NCI-H187 (cell line): ENCODE results near the gene TMEM54.

Experiments
- DNase-seq, 2 experiments: peaks; one replicate each; lab custom pipeline; 2025; lab: John Stamatoyannopoulos, UW

Gene TMEM54

DNA sequence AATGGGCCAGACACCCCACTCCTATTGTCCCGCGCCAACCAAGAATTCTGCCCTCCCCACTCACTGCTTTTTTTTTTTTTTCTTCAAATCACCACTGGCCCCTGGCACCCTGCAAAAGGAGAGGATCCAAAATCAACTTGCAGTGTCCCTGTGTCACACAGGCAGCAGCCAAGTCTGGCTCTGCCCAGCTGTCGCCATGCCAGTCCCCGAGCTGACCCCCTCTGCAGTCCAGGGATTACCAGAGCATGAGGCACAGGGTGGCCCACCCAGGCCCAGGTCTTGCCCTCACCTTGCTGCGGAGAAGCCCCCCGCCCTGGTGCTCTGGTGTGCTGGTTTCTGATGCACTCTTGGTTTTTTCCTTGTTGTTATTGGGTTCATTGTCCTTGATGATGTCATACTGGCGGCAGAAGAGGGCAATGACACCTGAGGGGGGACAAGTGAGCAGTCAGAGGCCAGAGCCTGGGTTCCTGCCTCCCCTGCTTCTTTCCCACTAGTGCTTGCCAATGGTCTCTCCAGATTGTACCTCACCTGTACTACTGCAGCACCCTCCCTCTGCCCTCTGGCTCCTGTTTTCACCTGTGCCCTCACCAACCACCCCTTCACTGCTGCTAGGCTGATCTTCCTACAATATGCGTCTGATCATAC lies 36.7 kb downstream of the TMEM54 start:
- DNase-seq, result no peak

DNA sequence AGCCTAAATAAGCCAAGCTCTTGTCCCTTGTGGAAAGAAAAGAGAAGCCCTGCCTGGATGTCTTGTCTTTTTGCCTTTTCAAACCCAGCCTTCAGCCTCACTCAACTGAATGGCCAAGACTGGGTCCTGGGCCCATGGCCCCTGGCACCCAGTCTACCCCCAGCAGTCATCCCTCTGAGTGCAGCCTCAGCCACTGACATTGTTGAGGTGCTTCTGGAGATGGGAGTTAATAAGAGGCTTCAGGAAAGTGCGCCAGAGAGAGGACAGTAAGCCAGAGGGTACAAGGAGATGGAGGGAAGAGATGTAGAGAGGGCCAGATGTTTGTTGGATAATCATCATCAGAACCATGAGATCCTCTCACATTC lies 37.3 kb downstream of the TMEM54 start:
- DNase-seq, result no peak

DNA sequence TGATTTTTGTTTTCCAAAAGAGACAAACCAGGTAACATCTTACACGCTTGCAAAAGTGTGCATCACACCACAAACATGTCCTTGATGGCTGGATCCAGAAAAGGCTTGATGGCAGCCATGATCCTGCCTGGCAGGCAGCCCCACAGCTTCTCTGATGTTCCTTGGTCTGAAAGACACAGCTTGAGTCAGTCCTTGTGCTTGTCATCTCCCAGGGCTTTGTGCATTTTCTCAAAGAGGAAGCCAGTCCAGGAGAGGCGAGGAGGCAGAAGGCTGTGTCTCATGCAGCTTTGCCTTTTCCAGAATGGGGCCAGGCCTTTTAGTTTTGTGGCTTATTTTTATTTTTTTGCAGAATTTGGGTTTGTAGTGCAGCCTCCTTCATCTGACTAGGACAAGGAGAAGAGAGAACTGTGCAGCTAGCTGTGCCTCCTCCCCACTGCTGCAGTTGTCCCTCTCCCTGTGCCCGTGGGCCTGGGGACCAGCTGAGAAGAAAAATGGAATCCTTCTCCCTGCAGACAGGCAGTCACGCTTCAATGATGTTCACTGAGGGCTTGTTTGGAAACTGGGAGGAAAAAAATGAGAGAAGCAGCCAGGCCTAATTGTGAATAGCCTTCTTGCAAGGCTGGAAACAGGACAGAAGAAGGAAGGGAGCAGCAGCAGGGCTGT lies 37.8 kb downstream of the TMEM54 start:
- no peak for DNase-seq

DNA sequence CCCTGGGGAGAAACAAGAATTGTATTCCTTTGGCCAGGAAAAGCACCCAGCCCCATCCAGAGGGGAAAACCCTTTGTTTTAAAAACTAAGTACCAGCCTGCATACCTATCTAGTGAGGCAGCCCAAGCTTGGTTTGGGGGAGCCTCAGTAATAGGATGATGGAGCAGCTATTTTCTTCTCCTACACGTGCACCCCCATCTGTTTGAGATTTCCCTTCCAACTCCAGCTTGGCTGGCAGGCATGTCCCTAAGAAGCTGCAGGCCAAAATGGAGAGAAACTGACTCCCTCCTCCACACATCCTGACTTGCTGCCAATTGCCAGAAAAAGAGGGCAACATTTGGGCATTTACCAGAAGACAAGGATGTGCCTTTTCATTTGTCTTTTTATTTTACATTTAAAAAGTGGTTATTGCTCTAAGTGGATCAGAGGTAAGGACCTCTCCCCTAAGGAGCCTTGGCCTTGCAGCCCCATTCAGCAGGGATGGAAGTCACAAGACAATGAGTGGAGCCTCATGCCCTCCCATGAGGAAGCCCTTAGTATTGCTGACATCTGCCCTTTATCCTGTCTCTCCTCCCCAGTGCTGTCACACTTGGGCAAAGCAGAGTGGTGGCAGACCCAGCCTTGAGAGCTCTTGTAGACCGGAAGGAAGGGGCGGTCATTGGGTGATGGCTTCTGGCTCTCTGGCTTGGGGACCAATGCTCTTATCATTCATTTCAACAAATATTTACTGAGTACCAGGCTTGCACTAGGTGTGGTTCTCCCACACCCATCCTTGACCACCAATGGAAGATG lies 39.1 kb downstream of the TMEM54 start:
- DNase-seq, result no peak

DNA sequence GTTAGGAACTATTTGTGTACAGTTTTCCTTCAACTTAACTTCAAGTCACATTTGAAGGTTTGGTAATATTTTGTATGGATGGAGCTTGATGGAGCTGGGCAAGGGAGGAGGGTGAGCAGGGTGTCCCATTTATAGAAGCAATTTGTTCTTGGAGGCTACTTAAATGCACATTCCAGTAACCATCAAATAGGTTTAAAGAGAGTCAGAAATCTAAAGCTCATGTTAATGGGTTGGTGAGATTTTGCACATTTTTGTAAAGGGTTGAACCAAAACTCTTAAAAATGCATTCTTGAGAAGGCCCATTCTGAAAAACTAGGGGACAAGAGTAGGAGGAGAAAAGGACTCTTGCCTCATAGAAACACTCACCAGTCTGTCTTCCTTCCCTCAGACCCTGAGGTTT lies 40.6 kb downstream of the TMEM54 start:
- no peak for DNase-seq

DNA sequence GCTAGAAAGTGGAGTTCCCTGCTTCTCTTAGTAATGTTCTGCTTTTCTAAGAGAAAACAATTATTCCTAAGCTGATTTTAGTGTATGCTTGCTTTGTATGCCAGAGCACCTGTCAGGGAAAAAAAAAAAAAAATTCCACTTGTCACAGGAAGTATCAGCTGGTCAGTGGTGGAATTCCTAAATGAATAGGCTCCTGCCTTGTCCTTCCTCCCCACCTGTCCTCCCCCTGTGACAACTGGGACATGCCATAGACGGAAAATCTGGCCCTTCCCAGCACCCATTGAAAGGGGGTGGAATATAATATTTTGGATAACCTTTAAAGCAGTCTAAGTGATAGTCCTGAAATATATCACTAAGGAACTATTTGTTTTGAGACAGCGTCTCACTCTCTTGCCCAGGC lies 41.3 kb downstream of the TMEM54 start:
- DNase-seq, result no peak

DNA sequence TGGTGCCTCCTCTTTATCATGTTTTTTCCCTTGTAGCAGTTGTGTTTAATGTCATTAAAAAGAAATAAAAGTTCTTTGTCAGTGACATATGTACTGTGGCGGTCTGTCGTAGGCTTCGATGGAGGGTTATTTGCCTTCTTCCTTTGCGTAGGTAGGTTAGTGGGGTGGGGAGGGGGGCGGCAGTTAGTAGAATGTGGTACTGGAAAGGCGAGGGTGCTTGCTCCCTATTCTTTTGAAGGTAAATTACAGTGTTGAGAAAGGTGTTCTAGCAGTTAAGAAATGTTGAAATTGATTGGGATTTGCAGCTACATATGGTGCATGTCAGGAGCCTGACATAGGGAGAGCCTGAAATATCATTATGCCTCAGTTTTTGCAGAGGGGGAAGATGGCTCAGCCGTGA lies 42.4 kb downstream of the TMEM54 start:
- no peak for DNase-seq

DNA sequence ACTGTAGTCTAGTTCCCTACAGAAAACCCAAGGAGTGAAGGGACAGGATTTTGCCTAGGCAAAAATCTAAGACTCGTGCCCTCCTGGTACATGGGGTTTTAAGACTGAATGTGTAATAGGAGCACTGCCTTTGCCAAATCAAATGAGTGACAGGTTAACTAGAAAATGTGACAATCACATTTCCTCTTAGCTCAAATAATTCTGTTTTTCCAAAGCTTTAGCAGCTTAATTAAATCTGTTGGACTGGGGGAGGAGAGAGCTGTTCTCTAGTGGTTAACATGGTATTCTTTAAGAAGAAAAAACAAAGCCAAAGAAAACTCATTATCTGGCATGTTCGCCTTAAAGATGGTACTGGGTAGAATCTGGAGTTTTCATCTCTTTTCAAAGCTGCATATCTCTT lies 43.1 kb downstream of the TMEM54 start:
- DNase-seq, result no peak

DNA sequence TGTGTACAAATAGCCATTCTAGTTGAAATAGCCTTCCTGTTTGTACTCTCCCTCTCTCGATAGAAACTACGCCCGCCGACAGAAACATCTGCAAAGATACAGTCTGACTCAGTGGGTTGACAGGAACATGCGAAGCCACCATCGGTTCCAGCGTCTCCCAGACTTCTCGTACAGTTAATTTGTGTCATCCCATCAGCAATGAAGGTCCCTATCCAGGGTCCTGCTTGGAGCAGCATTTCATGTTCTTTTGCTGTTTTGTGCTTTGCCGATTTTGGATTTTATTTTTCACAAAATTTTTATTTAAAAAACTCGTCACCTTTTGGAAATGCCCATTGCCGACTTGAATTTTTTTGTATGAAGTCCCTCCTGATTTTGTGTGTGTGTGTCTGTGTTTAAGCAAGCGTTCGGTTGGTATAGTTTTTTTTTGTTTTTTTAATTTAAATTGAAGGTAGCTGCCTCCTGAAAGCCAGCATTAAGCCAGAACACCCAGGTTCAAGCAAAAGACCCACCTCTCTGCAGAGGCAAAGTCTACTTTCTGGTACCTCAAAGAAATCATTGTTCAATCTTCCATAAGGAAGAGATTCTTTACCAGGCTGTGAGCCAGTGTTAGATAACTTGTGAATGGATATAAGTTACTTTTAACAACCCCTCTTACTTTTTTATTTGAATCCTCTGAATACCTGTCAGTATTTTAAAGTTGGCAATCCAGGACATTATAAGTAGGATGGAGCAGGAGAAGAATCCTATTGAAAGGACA lies 45.1 kb downstream of the TMEM54 start:
- no peak for DNase-seq

DNA sequence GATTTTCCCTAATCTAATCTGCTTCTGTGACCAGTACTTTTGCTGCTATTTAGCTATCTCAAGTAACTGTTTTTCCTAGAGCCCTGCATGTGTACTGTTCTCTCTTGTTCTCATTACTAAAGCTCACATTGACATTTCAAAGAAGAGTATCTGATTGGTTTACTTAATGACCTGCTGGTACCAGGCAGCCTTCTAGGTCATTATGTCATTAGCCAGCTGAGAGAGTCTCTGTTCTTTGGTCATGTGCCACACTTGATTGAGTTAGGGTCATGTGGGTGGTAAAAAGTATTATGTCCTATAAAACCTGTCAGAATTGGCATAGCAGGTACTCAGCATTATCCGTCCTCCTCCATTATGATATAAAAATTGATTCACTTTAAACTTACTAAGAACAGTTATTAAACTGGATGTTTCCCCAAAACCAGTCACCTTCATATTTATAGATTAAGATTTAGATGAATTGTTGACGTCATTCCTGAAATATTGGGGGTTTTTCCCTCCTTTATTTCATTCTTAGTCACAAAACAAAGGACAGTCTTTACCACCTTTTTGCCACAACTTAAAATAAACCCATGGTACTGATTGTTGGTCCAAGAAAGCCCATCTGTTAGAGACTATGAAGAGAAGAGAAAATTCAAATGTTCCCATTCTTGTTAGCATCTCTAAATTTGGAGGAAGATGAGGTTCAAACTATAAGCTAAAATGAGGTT lies 52.7 kb downstream of the TMEM54 start:
- DNase-seq, result no peak
